Stimulated activated CD8-positive, alpha-beta memory T cell treated with anti-CD3 and anti-CD28 coated beads, Interleukin-12 subunit alpha, Interleukin-12 subunit beta, amount 100 ng/mL, for 24 hours (primary cell): ENCODE data around the gene HDLBP.
"Not testable (repeated sequence)": the region's sequence is repeated elsewhere in the genome, so short reads cannot be mapped to it uniquely, and the experiment has no call there.

Experiments
- DNase-seq: peaks from one replicate; pipeline ENCODE4 v3.0.0-alpha.2; 2020; ENCODE audit errors: extremely low read depth

HDLBP gene

GRCh38 chr2:241308267-241308666 is 7.2 kb downstream of the HDLBP start:
- DNase-seq: no peak

- no peak for DNase-seq
Observed at GRCh38 chr2:241307055-241307454, 8.4 kb downstream of the HDLBP start.

GRCh38 chr2:241304039-241304670 is 11.3 kb downstream of the HDLBP start:
- no peak for DNase-seq

GRCh38 chr2:241302759-241303651 is 12.5 kb downstream of the HDLBP start:
- no peak for DNase-seq

GRCh38 chr2:241302083-241302482 is 13.4 kb downstream of the HDLBP start:
- no peak for DNase-seq

- DNase-seq: no peak
Observed at GRCh38 chr2:241300000-241300399, 15.5 kb downstream of the HDLBP start.

- no peak for DNase-seq
Observed at GRCh38 chr2:241298673-241299072, 16.8 kb downstream of the HDLBP start.

GRCh38 chr2:241296767-241297166 is 18.7 kb downstream of the HDLBP start:
- DNase-seq: no peak

GRCh38 chr2:241295326-241296095 is 20.0 kb downstream of the HDLBP start:
- no peak for DNase-seq

GRCh38 chr2:241293378-241293797 is 22.1 kb downstream of the HDLBP start:
- not testable (repeated sequence) for DNase-seq

- no peak for DNase-seq
Observed at GRCh38 chr2:241291977-241292376, 23.5 kb downstream of the HDLBP start.

GRCh38 chr2:241291153-241291552 is 24.3 kb downstream of the HDLBP start:
- DNase-seq: no peak

- no peak for DNase-seq
Observed at GRCh38 chr2:241289597-241289996, 25.9 kb downstream of the HDLBP start.

- no peak for DNase-seq
Observed at GRCh38 chr2:241289053-241289452, 26.4 kb downstream of the HDLBP start.

GRCh38 chr2:241288324-241288888 is 27.1 kb downstream of the HDLBP start:
- DNase-seq: no peak

- no peak for DNase-seq
Observed at GRCh38 chr2:241286348-241287090, 29.0 kb downstream of the HDLBP start.

- DNase-seq: no peak
Observed at GRCh38 chr2:241285596-241285995, 29.9 kb downstream of the HDLBP start.

- no peak for DNase-seq
Observed at GRCh38 chr2:241282555-241282954, 32.9 kb downstream of the HDLBP start.

- DNase-seq: no peak
Observed at GRCh38 chr2:241280291-241280690, 35.2 kb downstream of the HDLBP start.

GRCh38 chr2:241279828-241280227 is 35.6 kb downstream of the HDLBP start:
- no peak for DNase-seq

GRCh38 chr2:241279413-241279812 is 36.1 kb downstream of the HDLBP start:
- DNase-seq: no peak
